Stimulated activated effector memory CD8-positive, alpha-beta T cell treated with anti-CD3 and anti-CD28 coated beads, Interleukin-12 subunit alpha, Interleukin-12 subunit beta, amount 100 ng/mL, for 72 hours (primary cell): ENCODE data around the gene TCP11L2.
A peak's percentile ranks its signal among the peaks of the same experiment; 100 is the strongest.
"Not testable (repeated sequence)": the region's sequence is repeated elsewhere in the genome, so short reads cannot be mapped to it uniquely, and the experiment has no call there.

Source experiments
- ATAC-seq: fragments of 150-1000 bp; cut with Tn5 transposase; 2 replicates; pipeline ENCODE4 v1.10.0; 2021
- DNase-seq, 2 donors: peaks; one replicate each; pipeline ENCODE4 v3.0.0; 2021 to 2022; ENCODE audit warnings: low spot score in 2 of 2
- H3K27ac Mint-ChIP-seq: one replicate; pipeline ENCODE4 v1.8.0; 2022; ENCODE audit warnings: mild to moderate bottlenecking, mixed read lengths
- H3K36me3 Mint-ChIP-seq: one replicate; pipeline ENCODE4 v1.8.0; 2022; ENCODE audit warnings: mild to moderate bottlenecking, mixed read lengths
- H3K4me1 Mint-ChIP-seq: one replicate; pipeline ENCODE4 v1.8.0; 2022; ENCODE audit warnings: mixed read lengths
- H3K4me3 Mint-ChIP-seq: one replicate; pipeline ENCODE4 v1.8.0; 2022; ENCODE audit warnings: mild to moderate bottlenecking, mixed read lengths
- H3K9me3 Mint-ChIP-seq: one replicate; pipeline ENCODE4 v1.8.0; 2022; ENCODE audit warnings: mixed read lengths

TCP11L2 gene

GRCh38 chr12:106309671-106310505, 7.4 kb downstream of the TCP11L2 start:
- no peak for ATAC-seq
- no peak for DNase-seq
- Mint-ChIP-seq H3K4me1 (peaks cover 31% of the 10 kb centered on the region), H3K36me3 (peaks cover 24% of the 10 kb centered on the region), H3K9me3 (no peaks in the 10 kb centered on the region), H3K4me3 (no peak overlapping the region), H3K27ac (peak overlapping the region; percentile 23)

GRCh38 chr12:106310687-106311086, 8.2 kb downstream of the TCP11L2 start:
- no peak overlapping the region for H3K4me3 Mint-ChIP-seq
- H3K27ac Mint-ChIP-seq, result peak overlapping the region; percentile 23
- H3K9me3 Mint-ChIP-seq, result no peaks in the 10 kb centered on the region
- H3K36me3 Mint-ChIP-seq, result peaks cover 32% of the 10 kb centered on the region
- peaks cover 23% of the 10 kb centered on the region for H3K4me1 Mint-ChIP-seq
- DNase-seq (no peak), ATAC-seq (no peak)

- Mint-ChIP-seq H3K36me3 (peaks cover 37% of the 10 kb centered on the region), H3K27ac (no peak overlapping the region), H3K9me3 (no peaks in the 10 kb centered on the region), H3K4me3 (no peak overlapping the region), H3K4me1 (peaks cover 21% of the 10 kb centered on the region)
- ATAC-seq (no peak), DNase-seq (no peak)
Measured at GRCh38 chr12:106311139-106311538, 8.6 kb downstream of the TCP11L2 start.

- H3K9me3 Mint-ChIP-seq, H3K4me3 Mint-ChIP-seq, DNase-seq, ATAC-seq, H3K27ac Mint-ChIP-seq: not testable (repeated sequence)
- H3K4me1 Mint-ChIP-seq, result peaks cover 18% of the 10 kb centered on the region
- H3K36me3 Mint-ChIP-seq, result peaks cover 58% of the 10 kb centered on the region
Measured at GRCh38 chr12:106313413-106313812, 10.9 kb downstream of the TCP11L2 start.

GRCh38 chr12:106315523-106315922, 13.0 kb downstream of the TCP11L2 start:
- ATAC-seq (no peak), DNase-seq (no peak)
- peaks cover 80% of the 10 kb centered on the region for H3K36me3 Mint-ChIP-seq
- no peak overlapping the region for H3K27ac Mint-ChIP-seq
- H3K4me1 Mint-ChIP-seq, result no peaks in the 10 kb centered on the region
- H3K9me3 Mint-ChIP-seq, result no peaks in the 10 kb centered on the region
- H3K4me3 Mint-ChIP-seq, result no peak overlapping the region

- H3K27ac Mint-ChIP-seq, result no peak overlapping the region
- H3K36me3 Mint-ChIP-seq, result peaks cover 92% of the 10 kb centered on the region
- no peak overlapping the region for H3K4me3 Mint-ChIP-seq
- no peak for DNase-seq
- H3K9me3 Mint-ChIP-seq, result no peaks in the 10 kb centered on the region
- H3K4me1 Mint-ChIP-seq, result no peaks in the 10 kb centered on the region
- ATAC-seq, result no peak
Measured at GRCh38 chr12:106317406-106318082, 15.0 kb downstream of the TCP11L2 start.

GRCh38 chr12:106321139-106321850, 18.8 kb downstream of the TCP11L2 start:
- no peak for DNase-seq
- H3K4me3 Mint-ChIP-seq, result no peak overlapping the region
- ATAC-seq, result no peak
- peaks cover 6% of the 10 kb centered on the region for H3K4me1 Mint-ChIP-seq
- H3K36me3 Mint-ChIP-seq, result peaks cover 96% of the 10 kb centered on the region
- no peak overlapping the region for H3K27ac Mint-ChIP-seq
- no peaks in the 10 kb centered on the region for H3K9me3 Mint-ChIP-seq

GRCh38 chr12:106323537-106323936, 21.0 kb downstream of the TCP11L2 start:
- Mint-ChIP-seq H3K4me3 (no peak overlapping the region), H3K36me3 (peaks cover 85% of the 10 kb centered on the region)

GRCh38 chr12:106327309-106327869, 24.9 kb downstream of the TCP11L2 start:
- Mint-ChIP-seq H3K4me1 (peaks cover 6% of the 10 kb centered on the region), H3K36me3 (peaks cover 55% of the 10 kb centered on the region), H3K27ac (no peak overlapping the region), H3K9me3 (no peaks in the 10 kb centered on the region), H3K4me3 (no peak overlapping the region)
- ATAC-seq (no peak), DNase-seq (no peak)

More at GRCh38 chr12:106323537-106323936, 21.0 kb downstream of the TCP11L2 start:
- H3K4me1 Mint-ChIP-seq, result peaks cover 6% of the 10 kb centered on the region
- DNase-seq (no peak), ATAC-seq (no peak)
- no peaks in the 10 kb centered on the region for H3K9me3 Mint-ChIP-seq
- no peak overlapping the region for H3K27ac Mint-ChIP-seq

GRCh38 chr12:106328735-106329134, 26.2 kb downstream of the TCP11L2 start:
- Mint-ChIP-seq H3K4me1 (peaks cover 9% of the 10 kb centered on the region), H3K36me3 (peaks cover 41% of the 10 kb centered on the region), H3K4me3 (no peak overlapping the region), H3K9me3 (no peaks in the 10 kb centered on the region), H3K27ac (peak overlapping the region; percentile 66)
- ATAC-seq (no peak), DNase-seq (no peak)

- H3K36me3 Mint-ChIP-seq, result peaks cover 34% of the 10 kb centered on the region
- no peaks in the 10 kb centered on the region for H3K9me3 Mint-ChIP-seq
- peaks cover 13% of the 10 kb centered on the region for H3K4me1 Mint-ChIP-seq
- ATAC-seq (no peak), DNase-seq (no peak)
- H3K27ac Mint-ChIP-seq, result no peak overlapping the region
- H3K4me3 Mint-ChIP-seq, result no peak overlapping the region
Measured at GRCh38 chr12:106329231-106329982, 26.9 kb downstream of the TCP11L2 start.

- Mint-ChIP-seq H3K27ac (no peak overlapping the region), H3K4me1 (peaks cover 8% of the 10 kb centered on the region), H3K9me3 (no peaks in the 10 kb centered on the region), H3K4me3 (no peak overlapping the region), H3K36me3 (peaks cover 28% of the 10 kb centered on the region)
- ATAC-seq (no peak), DNase-seq (no peak)
Measured at GRCh38 chr12:106331599-106331998, 29.1 kb downstream of the TCP11L2 start.

GRCh38 chr12:106332536-106332935, 30.0 kb downstream of the TCP11L2 start:
- Mint-ChIP-seq H3K9me3 (no peaks in the 10 kb centered on the region), H3K4me1 (peaks cover 8% of the 10 kb centered on the region), H3K4me3 (no peak overlapping the region), H3K36me3 (peaks cover 27% of the 10 kb centered on the region), H3K27ac (no peak overlapping the region)
- no peak for ATAC-seq
- no peak for DNase-seq

GRCh38 chr12:106333010-106333409, 30.5 kb downstream of the TCP11L2 start:
- Mint-ChIP-seq H3K36me3 (peaks cover 27% of the 10 kb centered on the region), H3K4me3 (no peak overlapping the region), H3K9me3 (no peaks in the 10 kb centered on the region), H3K4me1 (peaks cover 8% of the 10 kb centered on the region), H3K27ac (no peak overlapping the region)
- DNase-seq (no peak), ATAC-seq (no peak)

GRCh38 chr12:106333756-106334155, 31.2 kb downstream of the TCP11L2 start:
- Mint-ChIP-seq H3K27ac (no peak overlapping the region), H3K4me3 (no peak overlapping the region), H3K36me3 (peaks cover 21% of the 10 kb centered on the region), H3K4me1 (peaks cover 8% of the 10 kb centered on the region), H3K9me3 (no peaks in the 10 kb centered on the region)
- DNase-seq, result no peak
- ATAC-seq, result peak; percentile 49
